Fibroblast of lung (primary cell): Measurements from ENCODE around the gene PLA1A.

Experiments
- EZH2 ChIP-seq: IDR thresholded peaks from 2 replicates; pipeline ENCODE4 v1.5.1; 2012; ENCODE audit warnings: low read length, control low read depth, mild to moderate bottlenecking; ENCODE audit errors: missing control alignments
- TF ChIP-seq, protein P1 (sequence below), 2 donors: IDR thresholded peaks in 1 of 2; conservative IDR thresholded peaks in 1 of 2; 1 replicate in 1 of 2; 2 replicates in 1 of 2; pipeline ENCODE4 v1.5.1; 2011 to 2012; ENCODE audit warnings: low read length in 2 of 2, control low read depth in 1 of 2, inconsistent platforms in 1 of 2, low read depth in 1 of 2, mild to moderate bottlenecking in 1 of 2

DNA sequence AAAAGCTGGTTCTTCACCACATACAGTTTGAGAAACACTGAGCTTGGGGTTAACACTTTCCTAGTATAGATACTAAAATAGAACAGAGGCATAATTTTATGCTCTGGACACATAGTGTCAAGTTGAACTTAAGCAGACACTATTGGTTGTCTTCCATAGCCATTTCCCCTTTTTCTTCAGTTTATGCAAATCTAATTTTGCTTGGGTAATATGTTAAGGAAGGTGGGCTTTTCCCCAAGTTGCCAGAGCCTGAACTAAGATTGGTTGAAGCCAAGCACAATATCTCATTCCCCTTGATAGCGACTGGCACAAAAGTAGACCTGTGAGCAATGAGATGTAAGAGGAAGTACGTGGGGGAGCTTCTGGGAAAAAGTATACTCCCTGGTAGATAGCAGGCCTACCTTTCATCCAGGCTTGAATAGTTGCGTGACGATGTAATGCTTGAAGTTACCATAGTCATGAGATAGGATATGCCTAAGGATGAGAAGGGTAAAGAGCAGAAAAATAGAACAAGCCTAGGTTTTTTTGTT lies 67.2 kb downstream of the PLA1A start:
- no peak for TF ChIP-seq EZH2
- TF ChIP-seq, protein P1, sequence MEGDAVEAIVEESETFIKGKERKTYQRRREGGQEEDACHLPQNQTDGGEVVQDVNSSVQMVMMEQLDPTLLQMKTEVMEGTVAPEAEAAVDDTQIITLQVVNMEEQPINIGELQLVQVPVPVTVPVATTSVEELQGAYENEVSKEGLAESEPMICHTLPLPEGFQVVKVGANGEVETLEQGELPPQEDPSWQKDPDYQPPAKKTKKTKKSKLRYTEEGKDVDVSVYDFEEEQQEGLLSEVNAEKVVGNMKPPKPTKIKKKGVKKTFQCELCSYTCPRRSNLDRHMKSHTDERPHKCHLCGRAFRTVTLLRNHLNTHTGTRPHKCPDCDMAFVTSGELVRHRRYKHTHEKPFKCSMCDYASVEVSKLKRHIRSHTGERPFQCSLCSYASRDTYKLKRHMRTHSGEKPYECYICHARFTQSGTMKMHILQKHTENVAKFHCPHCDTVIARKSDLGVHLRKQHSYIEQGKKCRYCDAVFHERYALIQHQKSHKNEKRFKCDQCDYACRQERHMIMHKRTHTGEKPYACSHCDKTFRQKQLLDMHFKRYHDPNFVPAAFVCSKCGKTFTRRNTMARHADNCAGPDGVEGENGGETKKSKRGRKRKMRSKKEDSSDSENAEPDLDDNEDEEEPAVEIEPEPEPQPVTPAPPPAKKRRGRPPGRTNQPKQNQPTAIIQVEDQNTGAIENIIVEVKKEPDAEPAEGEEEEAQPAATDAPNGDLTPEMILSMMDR (conservative IDR thresholded peaks at IDR 0.05 in 1 of 2, IDR thresholded peaks at IDR 0.05 in 1 of 2; ENCODE audit: low read depth in 1 of 2, low read length in 2 of 2) = no peak
